ENCODE results near the gene PLN. TPM values are rescaled to one million over a fixed set of nuclear protein-coding genes. Genes with fewer than 3 reads are reported as not detected.

Gene PLN
- total and polyA plus RNA-seq, 7 donors, result 2.3 to 454 (median 294) TPM

GRCh38 chr6:118579786-118580185 lies 31.7 kb downstream of the PLN start:
- no peak for TF ChIP-seq CTCF (IDR thresholded peaks at IDR 0.05)
- no peak for TF ChIP-seq EP300 (IDR thresholded peaks at IDR 0.05)
- TF ChIP-seq POLR2AphosphoS5 (IDR thresholded peaks at IDR 0.05), result no peak
- DNase-seq, result no peak
- Histone ChIP-seq H3K27me3 (no peaks in the 10 kb centered on the region), H3K36me3 (no peaks in the 10 kb centered on the region), H3K4me1 (peaks cover 0 to 16% (median 10%) of the 10 kb centered on the region in 4 donors), H3K27ac (no peak overlapping the region), H3K9me3 (peaks cover 7 to 14% (median 11%) of the 10 kb centered on the region in 4 donors), H3K4me3 (no peak overlapping the region)
- WGBS, 2 donors, result 80 to 94% methylated on average over 2 of the region's 2 CpGs
- intact Hi-C loops (cut with DNase I), result loop anchor here (5.0 kb wide), 1 partner anchor 72 kb away; no protein-coding TSS in a partner anchor

GRCh38 chr6:118580585-118581419 lies 32.7 kb downstream of the PLN start:
- no peaks in the 10 kb centered on the region for H3K36me3 ChIP-seq
- peak; percentile 66 for DNase-seq
- H3K27me3 ChIP-seq, result no peaks in the 10 kb centered on the region
- intact Hi-C loops (cut with DNase I), result loop anchor here (1.0 to 5.0 kb wide), 2 partner anchors 74 to 298 kb away; no protein-coding TSS in a partner anchor
- peak; percentile 42 to 71 (median 58) for TF ChIP-seq CTCF (IDR thresholded peaks at IDR 0.05)
- no peak for TF ChIP-seq EP300 (IDR thresholded peaks at IDR 0.05)
- no peak for TF ChIP-seq POLR2AphosphoS5 (IDR thresholded peaks at IDR 0.05)
- no peak overlapping the region for H3K4me3 ChIP-seq
- 62 to 68% methylated on average over 10 of the region's 10 CpGs for WGBS, 2 donors
- H3K4me1 ChIP-seq, result peaks cover 0 to 16% (median 10%) of the 10 kb centered on the region in 4 donors
- peak overlapping the region in 1 of 4 donors; percentile 33 for H3K27ac ChIP-seq
- H3K9me3 ChIP-seq, result peaks cover 6 to 14% (median 9%) of the 10 kb centered on the region in 4 donors

GRCh38 chr6:118581489-118581959 lies 33.4 kb downstream of the PLN start:
- Histone ChIP-seq H3K9me3 (peaks cover 6 to 14% (median 9%) of the 10 kb centered on the region in 4 donors), H3K27me3 (no peaks in the 10 kb centered on the region), H3K4me1 (peaks cover 0 to 16% (median 10%) of the 10 kb centered on the region in 4 donors), H3K36me3 (no peaks in the 10 kb centered on the region), H3K4me3 (no peak overlapping the region), H3K27ac (peak overlapping the region in 1 of 4 donors; percentile 33)
- 85 to 91% methylated on average over 5 of the region's 5 CpGs for WGBS, 2 donors
- intact Hi-C loops (cut with DNase I), result loop anchor here (1.0 to 5.0 kb wide), 2 partner anchors 74 to 298 kb away; no protein-coding TSS in a partner anchor
- no peak for DNase-seq
- TF ChIP-seq CTCF (IDR thresholded peaks at IDR 0.05) (no peak), POLR2A (IDR thresholded peaks at IDR 0.05) (no peak), POLR2AphosphoS5 (IDR thresholded peaks at IDR 0.05) (no peak), EP300 (IDR thresholded peaks at IDR 0.05) (no peak)

- no peak for DNase-seq
- Histone ChIP-seq H3K27ac (no peak overlapping the region), H3K4me1 (peaks cover 0 to 16% (median 10%) of the 10 kb centered on the region in 4 donors), H3K27me3 (no peaks in the 10 kb centered on the region), H3K36me3 (no peaks in the 10 kb centered on the region), H3K4me3 (no peak overlapping the region), H3K9me3 (no peaks in the 10 kb centered on the region)
- 94 to 97% methylated on average over 5 of the region's 5 CpGs for WGBS, 2 donors
- TF ChIP-seq EP300 (IDR thresholded peaks at IDR 0.05) (no peak), POLR2A (IDR thresholded peaks at IDR 0.05) (no peak), POLR2AphosphoS5 (IDR thresholded peaks at IDR 0.05) (no peak), CTCF (IDR thresholded peaks at IDR 0.05) (no peak)
- intact Hi-C loops (cut with DNase I), result loop anchor here (5.0 kb wide), 1 partner anchor 78 kb away; no protein-coding TSS in a partner anchor
These were observed 36.8 kb downstream of the PLN start for GRCh38 chr6:118584911-118585310.

All from sigmoid colon (tissue), 7 donors.